ENCODE results near the gene C7. TPM values are rescaled to one million over a fixed set of nuclear protein-coding genes. Genes with fewer than 3 reads are reported as not detected.

C7 gene
- total RNA-seq, 1 donor from 2014 or later, result 22.6 TPM

- no peak overlapping the region for H3K27ac Mint-ChIP-seq
- no peak for DNase-seq (ENCODE audit: low spot score in 2 of 2, unreplicated experiment in 2 of 2)
- no peaks in the 10 kb centered on the region for H3K36me3 Mint-ChIP-seq
- H3K4me3 Mint-ChIP-seq, result no peak overlapping the region
- H3K9me3 Mint-ChIP-seq, result no peaks in the 10 kb centered on the region
- no peak for TF ChIP-seq CTCF (IDR thresholded peaks at IDR 0.05; ENCODE audit: unreplicated experiment)
- no peaks in the 10 kb centered on the region for H3K4me1 Mint-ChIP-seq
- peaks cover 10% of the 10 kb centered on the region for H3K27me3 Mint-ChIP-seq (ENCODE audit: low read depth)
Observed at GRCh38 chr5:40976836-40977235, 67.5 kb downstream of the C7 start.

- TF ChIP-seq CTCF (IDR thresholded peaks at IDR 0.05; ENCODE audit: unreplicated experiment), result no peak
- Mint-ChIP-seq H3K27me3 (ENCODE audit: low read depth) (peaks cover 2% of the 10 kb centered on the region), H3K9me3 (no peaks in the 10 kb centered on the region), H3K36me3 (no peaks in the 10 kb centered on the region), H3K4me3 (no peak overlapping the region), H3K27ac (no peak overlapping the region), H3K4me1 (no peaks in the 10 kb centered on the region)
- no peak for DNase-seq (ENCODE audit: low spot score in 2 of 2, unreplicated experiment in 2 of 2)
Observed at GRCh38 chr5:40981420-40981819, 72.1 kb downstream of the C7 start.

- DNase-seq (ENCODE audit: low spot score in 2 of 2, unreplicated experiment in 2 of 2), result no peak
- no peaks in the 10 kb centered on the region for H3K27me3 Mint-ChIP-seq (ENCODE audit: low read depth)
- H3K36me3 Mint-ChIP-seq, result no peaks in the 10 kb centered on the region
- no peak for TF ChIP-seq CTCF (IDR thresholded peaks at IDR 0.05; ENCODE audit: unreplicated experiment)
- H3K27ac Mint-ChIP-seq, result no peak overlapping the region
- H3K4me1 Mint-ChIP-seq, result no peaks in the 10 kb centered on the region
- H3K9me3 Mint-ChIP-seq, result peaks cover 7% of the 10 kb centered on the region
- no peak overlapping the region for H3K4me3 Mint-ChIP-seq
Observed at GRCh38 chr5:40983781-40984180, 74.5 kb downstream of the C7 start.

- no peak for TF ChIP-seq CTCF (IDR thresholded peaks at IDR 0.05; ENCODE audit: unreplicated experiment)
- peaks cover 7% of the 10 kb centered on the region for H3K9me3 Mint-ChIP-seq
- no peaks in the 10 kb centered on the region for H3K4me1 Mint-ChIP-seq
- no peaks in the 10 kb centered on the region for H3K36me3 Mint-ChIP-seq
- no peak for DNase-seq (ENCODE audit: low spot score in 2 of 2, unreplicated experiment in 2 of 2)
- H3K27ac Mint-ChIP-seq, result no peak overlapping the region
- no peaks in the 10 kb centered on the region for H3K27me3 Mint-ChIP-seq (ENCODE audit: low read depth)
- no peak overlapping the region for H3K4me3 Mint-ChIP-seq
Observed at GRCh38 chr5:40984884-40985283, 75.6 kb downstream of the C7 start.

GRCh38 chr5:40985501-40985900 is 76.2 kb downstream of the C7 start:
- no peak for TF ChIP-seq CTCF (IDR thresholded peaks at IDR 0.05; ENCODE audit: unreplicated experiment)
- no peaks in the 10 kb centered on the region for H3K4me1 Mint-ChIP-seq
- H3K36me3 Mint-ChIP-seq, result no peaks in the 10 kb centered on the region
- H3K4me3 Mint-ChIP-seq, result no peak overlapping the region
- H3K27ac Mint-ChIP-seq, result no peak overlapping the region
- DNase-seq (ENCODE audit: low spot score in 2 of 2, unreplicated experiment in 2 of 2), result no peak
- no peaks in the 10 kb centered on the region for H3K27me3 Mint-ChIP-seq (ENCODE audit: low read depth)
- H3K9me3 Mint-ChIP-seq, result peaks cover 7% of the 10 kb centered on the region

GRCh38 chr5:40986666-40987065 is 77.4 kb downstream of the C7 start:
- TF ChIP-seq CTCF (IDR thresholded peaks at IDR 0.05; ENCODE audit: unreplicated experiment), result no peak
- Mint-ChIP-seq H3K4me1 (no peaks in the 10 kb centered on the region), H3K36me3 (no peaks in the 10 kb centered on the region), H3K27me3 (ENCODE audit: low read depth) (no peaks in the 10 kb centered on the region), H3K4me3 (no peak overlapping the region), H3K27ac (no peak overlapping the region), H3K9me3 (peaks cover 7% of the 10 kb centered on the region)
- no peak for DNase-seq (ENCODE audit: low spot score in 2 of 2, unreplicated experiment in 2 of 2)

Measured in mesothelial cell of epicardium (in vitro differentiated cells).